Esophagus squamous epithelium (tissue), 4 donors: ENCODE measurements around the gene WNT9B.

Source experiments
- POLR2A ChIP-seq, 4 donors: fragments of 450-650 bp; IDR thresholded peaks; one replicate each; pipeline ENCODE4 v1.6.1; 2017; ENCODE audit warnings: antibody characterized with exemption in 4 of 4, mild to moderate bottlenecking in 4 of 4, moderate library complexity in 3 of 4
- TF ChIP-seq, protein P1 (sequence below), 6 experiments: fragments of 450-650 bp in 4 of 6; fragments of 200-600 bp in 2 of 6; sonication (generic) in 2 of 6; IDR thresholded peaks; one replicate each; pipeline ENCODE4 v1.5.1; 2016 to 2019; ENCODE audit warnings: antibody characterized with exemption in 6 of 6, mild to moderate bottlenecking in 4 of 6, moderate library complexity in 4 of 6

GRCh38 chr17:46874906-46875305 lies 23.5 kb downstream of the WNT9B start:
- TF ChIP-seq, protein P1, sequence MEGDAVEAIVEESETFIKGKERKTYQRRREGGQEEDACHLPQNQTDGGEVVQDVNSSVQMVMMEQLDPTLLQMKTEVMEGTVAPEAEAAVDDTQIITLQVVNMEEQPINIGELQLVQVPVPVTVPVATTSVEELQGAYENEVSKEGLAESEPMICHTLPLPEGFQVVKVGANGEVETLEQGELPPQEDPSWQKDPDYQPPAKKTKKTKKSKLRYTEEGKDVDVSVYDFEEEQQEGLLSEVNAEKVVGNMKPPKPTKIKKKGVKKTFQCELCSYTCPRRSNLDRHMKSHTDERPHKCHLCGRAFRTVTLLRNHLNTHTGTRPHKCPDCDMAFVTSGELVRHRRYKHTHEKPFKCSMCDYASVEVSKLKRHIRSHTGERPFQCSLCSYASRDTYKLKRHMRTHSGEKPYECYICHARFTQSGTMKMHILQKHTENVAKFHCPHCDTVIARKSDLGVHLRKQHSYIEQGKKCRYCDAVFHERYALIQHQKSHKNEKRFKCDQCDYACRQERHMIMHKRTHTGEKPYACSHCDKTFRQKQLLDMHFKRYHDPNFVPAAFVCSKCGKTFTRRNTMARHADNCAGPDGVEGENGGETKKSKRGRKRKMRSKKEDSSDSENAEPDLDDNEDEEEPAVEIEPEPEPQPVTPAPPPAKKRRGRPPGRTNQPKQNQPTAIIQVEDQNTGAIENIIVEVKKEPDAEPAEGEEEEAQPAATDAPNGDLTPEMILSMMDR (IDR thresholded peaks at IDR 0.05): no peak
- TF ChIP-seq POLR2A (IDR thresholded peaks at IDR 0.05): no peak
